Fibroblast of skin of right quadriceps (primary cell): ENCODE results near the gene PAK4.
"Not testable (repeated sequence)": the region's sequence is repeated elsewhere in the genome, so short reads cannot be mapped to it uniquely, and the experiment has no call there.

Experiments used
- DNase-seq: peaks from one replicate; pipeline ENCODE4 v3.0.0-alpha.2; 2013

Gene PAK4

DNA sequence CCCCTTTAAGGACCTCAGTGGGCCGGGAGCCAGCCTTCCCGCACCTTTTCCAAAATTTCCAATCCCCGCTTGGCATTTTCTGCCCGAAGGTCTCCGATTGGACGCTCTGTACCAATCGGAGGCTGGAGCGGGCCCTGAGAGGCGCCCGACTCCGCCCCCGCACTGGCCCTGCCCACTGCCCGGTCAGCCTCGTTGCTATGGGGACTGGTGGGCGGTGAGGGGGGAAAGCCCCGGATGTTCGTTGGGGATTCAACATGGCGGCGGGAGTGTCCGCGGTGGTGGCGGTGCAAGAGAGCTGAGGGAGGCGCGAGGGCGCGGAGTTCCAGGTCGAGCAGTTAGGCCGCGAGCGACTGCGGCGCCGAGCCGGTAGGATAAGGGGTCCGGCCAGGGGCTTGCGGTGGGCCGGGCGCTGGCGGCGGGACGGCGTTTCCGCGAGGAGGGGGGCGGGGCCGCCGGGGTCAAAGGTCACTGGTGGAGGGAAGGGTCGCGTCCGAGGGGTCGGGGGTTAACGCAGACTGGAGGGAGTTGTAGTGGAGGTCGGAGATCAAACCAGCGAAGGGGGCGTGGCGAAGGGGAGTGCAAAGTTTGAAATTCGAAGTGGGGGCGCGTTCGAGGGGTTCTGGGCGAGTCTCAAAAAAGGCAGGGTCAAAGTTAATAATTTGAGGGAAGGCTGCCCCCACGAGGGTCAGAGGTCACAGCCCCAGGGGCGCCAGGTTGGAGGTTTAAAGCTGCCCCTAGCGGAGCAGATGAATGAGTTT lies at the start of gene PAK4:
TSS of gene PAK4 (plus strand) at position 233 of the 758 bp plus-strand sequence. CDS start 43,768 bp downstream, outside the sequence.
- peak; percentile 98 for DNase-seq

DNA sequence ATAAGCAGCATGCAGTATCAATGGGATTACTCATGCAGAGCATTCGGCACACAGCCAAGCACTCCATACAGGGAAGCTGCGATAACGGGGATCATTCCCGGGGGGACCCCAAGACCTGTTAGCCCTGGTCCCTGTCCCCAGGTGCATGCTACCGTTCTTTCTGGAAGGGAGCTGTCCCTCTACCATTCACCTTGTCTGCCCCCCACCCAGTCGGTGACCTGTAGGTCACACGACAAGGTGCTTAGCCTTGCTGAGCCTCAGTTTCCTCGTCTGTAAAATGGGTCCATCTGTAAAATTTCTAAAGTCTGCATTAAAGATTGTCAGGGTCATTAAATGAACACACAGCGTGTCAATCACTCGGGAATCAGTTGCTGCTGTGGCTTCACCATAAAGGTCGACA lies 48.3 kb upstream of the PAK4 start:
- no peak for DNase-seq

DNA sequence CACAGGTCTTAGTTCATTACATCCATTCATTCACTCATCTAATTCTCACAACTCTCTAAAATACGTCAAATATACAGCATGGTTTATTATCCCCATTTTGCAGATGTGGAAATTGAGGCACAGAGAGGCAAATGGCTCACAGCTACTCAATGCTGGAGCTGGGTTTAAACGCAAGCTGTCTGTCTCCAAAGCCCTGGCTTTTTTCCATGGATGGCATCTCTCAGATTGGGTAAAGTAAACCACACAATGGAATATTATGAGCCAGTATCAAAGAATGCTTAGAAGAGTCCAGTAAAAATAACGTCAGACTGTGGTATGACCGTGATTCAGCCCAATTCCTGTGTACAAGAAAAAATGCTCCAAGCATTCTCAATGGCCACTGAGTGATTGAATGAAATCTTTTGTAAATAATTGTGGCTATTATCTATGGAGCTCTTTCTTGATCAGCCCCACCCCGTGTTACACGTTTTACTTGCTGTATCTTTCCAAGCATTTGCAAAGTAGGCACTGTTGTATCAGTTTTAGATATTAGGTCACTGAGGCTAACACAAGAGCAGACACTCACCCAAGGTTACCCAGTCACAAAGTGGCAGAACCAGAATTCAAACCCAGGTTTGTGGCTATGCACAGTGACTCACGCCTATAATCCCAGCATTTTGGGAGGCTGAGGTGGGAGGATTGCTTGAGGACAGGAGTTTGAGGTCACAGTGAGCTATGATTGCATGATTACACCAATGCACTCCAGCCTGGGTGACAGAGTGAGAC lies 47.0 kb upstream of the PAK4 start:
- peak; percentile 92 for DNase-seq

- DNase-seq: no peak
Observed at GRCh38 chr19:39080431-39080830, 45.2 kb upstream of the PAK4 start.

- no peak for DNase-seq
Observed at GRCh38 chr19:39082167-39082566, 43.4 kb upstream of the PAK4 start.

- no peak for DNase-seq
Observed at GRCh38 chr19:39082745-39083598, 42.6 kb upstream of the PAK4 start.

DNA sequence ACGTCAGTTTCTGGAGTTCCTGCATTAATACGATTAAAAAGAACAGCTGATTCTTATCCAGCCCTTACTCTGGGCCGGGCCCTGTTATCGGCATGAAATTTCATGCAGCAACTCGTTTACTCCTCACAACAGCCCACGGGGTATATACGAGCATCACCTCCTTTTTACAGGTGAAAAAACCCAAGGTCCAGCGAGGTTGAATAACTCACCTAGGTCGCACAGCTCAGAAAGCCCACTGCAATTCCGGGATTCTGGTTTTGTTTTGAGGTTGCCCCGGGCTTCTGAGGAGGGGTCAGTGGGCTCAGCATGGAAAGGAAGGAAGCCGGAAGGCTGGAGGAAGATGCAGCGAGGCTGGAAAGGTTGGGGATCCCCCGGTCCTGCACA lies 42.0 kb upstream of the PAK4 start:
- no peak for DNase-seq

DNA sequence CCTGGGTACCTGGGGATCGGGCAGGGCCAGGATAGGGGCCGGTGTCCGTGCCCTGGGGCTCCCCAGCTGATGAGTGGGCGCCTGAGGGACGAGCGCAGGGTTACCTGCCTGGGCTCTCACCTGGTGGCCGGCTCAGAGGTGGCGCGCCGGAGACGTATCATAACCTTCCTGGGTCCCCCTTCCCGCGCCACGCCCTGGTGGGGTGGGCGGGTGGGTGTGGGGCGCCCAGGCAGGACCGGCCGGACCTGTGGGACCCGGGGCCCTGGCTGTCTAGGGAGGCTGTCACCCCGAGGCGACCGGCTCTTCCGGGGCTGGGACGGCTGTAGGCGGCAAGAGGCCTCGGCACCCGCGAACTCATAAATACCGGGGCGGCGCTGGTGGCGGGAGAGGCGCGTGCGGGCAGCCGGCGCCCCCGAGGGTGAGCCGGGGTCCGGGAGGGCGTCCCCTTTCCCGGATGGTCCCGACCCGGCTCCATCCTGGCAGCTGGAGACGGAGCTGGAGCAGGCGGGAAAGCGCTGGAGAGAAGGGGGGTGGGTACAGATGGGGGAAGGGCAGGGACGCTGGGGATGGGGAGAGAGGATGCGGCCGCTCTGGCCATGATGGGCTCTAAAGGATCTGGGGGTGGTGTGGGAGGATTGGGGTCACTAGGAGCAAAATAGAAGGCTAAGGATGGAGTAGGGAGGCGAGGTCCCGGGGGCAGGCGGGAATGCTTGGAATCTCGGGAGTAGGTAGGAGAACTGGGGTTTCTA lies 41.4 kb upstream of the PAK4 start, which contains the start of gene ACP7:
TSS of gene ACP7 (plus strand) at position 386 of the 749 bp plus-strand sequence. CDS start 902 bp downstream, outside the sequence.
- DNase-seq: no peak

DNA sequence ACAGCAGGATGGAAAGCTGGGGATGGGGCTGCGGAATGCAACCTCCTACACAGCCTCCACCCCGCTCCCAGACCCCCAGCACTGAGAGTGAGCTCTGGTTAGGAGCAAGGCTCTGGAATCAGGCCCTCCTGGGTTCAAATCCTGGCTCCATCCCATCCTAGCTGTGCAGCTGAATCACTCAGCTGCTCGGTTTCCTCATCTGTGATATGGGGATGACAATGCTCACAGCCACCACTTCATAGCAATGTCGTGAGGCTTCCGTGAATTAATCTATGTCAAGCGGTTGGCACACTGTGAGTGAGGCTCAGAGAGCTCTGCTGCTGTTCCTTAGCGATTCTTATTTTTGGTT lies 40.9 kb upstream of the PAK4 start:
- no peak for DNase-seq

- no peak for DNase-seq
Observed at GRCh38 chr19:39085392-39085791, 40.2 kb upstream of the PAK4 start.

DNA sequence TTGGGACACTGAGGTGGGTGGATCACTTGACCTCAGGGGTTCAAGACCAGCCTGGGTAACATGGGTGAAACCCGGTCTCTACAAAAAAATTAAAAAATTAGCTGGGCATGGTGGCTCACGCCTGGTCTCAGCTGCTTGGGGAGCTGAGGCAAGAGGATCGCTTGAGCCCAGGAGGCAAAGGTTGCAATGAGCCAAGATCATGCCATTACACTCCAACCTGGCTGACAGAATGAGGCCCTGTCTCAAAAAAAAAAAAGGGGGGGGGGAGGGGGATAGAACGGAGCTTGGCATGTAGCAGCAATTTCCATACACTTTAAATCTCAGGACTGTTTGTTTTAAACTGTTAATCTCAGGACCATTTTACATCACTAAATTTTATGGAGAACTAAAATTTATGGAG lies 39.2 kb upstream of the PAK4 start:
- DNase-seq: no peak

DNA sequence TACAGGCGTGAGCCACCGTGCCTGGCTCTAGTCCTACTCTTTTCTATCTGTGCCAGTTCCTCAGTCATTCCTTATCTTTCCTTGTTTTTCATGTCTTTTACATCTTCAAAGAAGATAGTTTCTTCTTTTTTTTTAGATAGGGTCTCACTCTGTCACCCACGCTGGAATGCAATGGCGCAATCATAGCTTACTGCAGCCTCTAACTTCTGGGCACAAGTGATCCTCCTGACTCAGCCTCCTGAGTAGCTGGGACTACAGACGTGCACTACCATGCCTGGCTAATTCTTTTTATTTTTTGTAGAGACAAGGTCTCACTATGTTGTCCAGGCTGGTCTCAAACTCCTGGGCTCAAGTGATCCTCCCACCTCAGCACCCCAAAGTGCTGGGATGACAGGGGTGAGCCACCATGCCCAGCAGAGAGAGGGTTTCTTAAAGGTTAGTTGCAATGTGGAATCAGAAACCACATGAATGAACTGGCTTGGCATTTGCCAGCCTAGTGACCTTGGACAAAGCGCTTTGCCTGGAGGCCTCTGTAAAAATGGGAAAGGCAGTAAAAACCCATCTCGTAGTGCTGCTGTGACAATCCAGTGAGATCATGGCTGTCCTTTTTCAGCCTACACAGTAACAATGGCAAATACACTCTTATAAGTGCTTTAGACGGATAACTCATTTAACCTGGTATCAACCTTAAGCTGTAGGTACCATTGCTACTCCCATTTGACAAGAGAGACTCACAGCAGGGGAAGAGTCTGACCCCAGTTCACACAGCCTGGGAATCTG lies 37.5 kb upstream of the PAK4 start:
- no peak for DNase-seq

GRCh38 chr19:39090016-39090415 lies 35.6 kb upstream of the PAK4 start:
- DNase-seq: not testable (repeated sequence)

- no peak for DNase-seq
Observed at GRCh38 chr19:39090881-39091280, 34.7 kb upstream of the PAK4 start.

DNA sequence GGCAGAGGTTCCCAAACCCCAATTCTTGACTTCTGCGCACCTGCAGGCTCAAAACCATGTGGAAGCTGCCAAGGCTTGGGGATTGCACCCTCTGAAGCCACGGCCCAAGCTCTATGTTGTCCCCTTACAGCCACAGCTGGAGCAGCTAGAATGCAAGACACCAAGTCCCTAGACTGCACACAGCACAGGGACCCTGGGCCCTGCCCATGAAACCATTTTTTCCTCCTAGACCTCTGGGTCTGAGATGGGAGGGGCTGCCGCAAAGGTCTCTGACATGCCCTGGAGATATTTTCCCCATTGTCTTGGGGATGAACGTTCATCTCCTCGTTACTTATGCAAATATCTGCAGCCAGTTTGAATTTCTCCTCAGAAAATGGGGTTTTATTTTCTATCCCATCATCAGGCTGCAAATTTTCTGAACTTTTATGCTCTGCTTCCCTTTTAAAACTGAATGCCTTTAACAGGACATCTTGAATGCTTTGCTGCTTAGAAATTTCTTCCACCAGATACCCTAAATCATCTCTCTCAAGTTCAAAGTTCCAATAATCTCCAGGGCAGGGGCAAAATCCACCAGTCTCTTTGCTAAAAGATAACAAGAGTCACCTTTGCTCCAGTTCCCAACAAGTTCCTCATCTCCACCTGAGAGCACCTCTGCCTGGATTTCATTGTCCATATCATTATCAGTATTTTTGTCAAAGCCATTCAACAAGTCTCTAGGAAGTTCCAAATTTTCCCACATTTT lies 29.6 kb upstream of the PAK4 start:
- not testable (repeated sequence) for DNase-seq

- no peak for DNase-seq
Observed at GRCh38 chr19:39097299-39097698, 28.3 kb upstream of the PAK4 start.

- no peak for DNase-seq
Observed at GRCh38 chr19:39097721-39098120, 27.9 kb upstream of the PAK4 start.

DNA sequence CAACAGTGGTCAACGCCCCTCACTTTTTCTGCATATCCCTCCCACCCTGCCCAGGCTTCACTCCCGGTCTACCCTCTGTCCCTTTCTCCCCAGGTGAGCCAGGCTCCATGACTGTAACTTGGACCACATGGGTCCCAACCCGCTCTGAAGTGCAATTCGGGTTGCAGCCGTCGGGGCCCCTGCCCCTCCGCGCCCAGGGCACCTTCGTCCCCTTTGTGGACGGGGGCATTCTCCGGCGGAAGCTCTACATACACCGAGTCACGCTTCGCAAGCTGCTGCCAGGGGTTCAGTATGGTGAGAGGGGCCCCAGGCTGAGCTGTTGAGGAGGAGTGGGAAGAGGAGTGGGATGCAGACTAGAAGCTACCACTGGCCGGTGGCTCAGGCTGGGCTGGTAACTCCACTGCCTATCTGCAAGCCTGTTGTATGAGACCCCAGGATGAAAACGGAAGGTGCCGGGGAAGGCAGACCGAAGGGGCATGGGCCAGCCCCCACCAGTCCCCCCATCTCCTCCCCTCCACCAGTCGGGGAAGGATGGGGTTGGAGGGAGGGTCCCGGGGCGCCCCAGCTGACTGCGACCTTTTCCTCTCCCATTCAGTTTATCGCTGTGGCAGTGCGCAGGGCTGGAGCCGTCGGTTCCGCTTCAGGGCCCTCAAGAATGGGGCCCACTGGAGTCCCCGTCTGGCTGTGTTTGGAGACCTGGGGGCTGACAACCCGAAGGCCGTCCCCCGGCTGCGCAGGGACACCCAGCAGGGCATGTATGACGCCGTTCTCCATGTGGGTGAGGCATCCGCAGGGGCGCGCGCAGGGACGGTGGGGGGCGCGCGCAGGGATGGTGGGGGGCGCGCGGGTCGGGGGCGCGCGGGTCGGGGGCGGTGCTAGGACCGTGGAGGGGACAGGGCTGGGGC lies 27.0 kb upstream of the PAK4 start:
- no peak for DNase-seq

DNA sequence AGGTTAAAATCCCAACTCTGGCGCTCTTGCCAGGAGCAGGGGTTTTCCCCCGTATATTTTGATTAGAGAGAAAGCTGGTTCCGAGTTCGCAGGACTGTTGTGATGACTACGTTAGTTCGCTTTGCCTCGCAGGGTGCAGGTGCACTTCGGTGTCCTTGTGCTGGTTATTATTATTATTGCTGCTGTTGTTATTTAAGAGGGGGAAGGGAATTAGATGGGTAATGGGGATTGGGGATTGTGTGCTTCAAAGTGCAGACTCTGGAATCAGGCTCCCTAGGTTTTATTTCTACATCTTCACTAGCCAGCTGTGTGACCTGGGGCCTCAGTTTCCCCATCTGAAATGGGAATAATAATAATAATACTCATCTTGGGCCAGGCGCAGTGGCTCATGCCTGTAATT lies 26.2 kb upstream of the PAK4 start:
- DNase-seq: no peak
